Mesendoderm (in vitro differentiated cells): ENCODE data around the gene MIR17HG.
A peak's percentile ranks its signal among the peaks of the same experiment; 100 is the strongest.

ENCODE experiments used
- DNase-seq: peaks from one replicate; pipeline ENCODE4 v3.0.0; 2013
- H2AK5ac ChIP-seq: 2 replicates; pipeline ENCODE4 v1.6.1; 2013; ENCODE audit warnings: low read length, inconsistent platforms
- H2BK120ac ChIP-seq: 2 replicates; pipeline ENCODE4 v1.6.1; 2013; ENCODE audit warnings: low read depth, mild to moderate bottlenecking, low read length, moderate library complexity, mixed read lengths
- H2BK15ac ChIP-seq: replicated peaks from 2 replicates; pipeline ENCODE4 v1.6.1; 2013; ENCODE audit warnings: low read depth, mild to moderate bottlenecking, moderate library complexity
- H2BK5ac ChIP-seq: 2 replicates; pipeline ENCODE4 v1.6.1; 2013; ENCODE audit warnings: low read length, inconsistent platforms
- H3K18ac ChIP-seq: 2 replicates; pipeline ENCODE4 v1.6.1; 2013; ENCODE audit warnings: mild to moderate bottlenecking, low read length, mixed read lengths
- H3K23ac ChIP-seq: one replicate; pipeline ENCODE4 v1.6.1; 2013; ENCODE audit warnings: low read length
- H3K27ac ChIP-seq: 2 replicates; pipeline ENCODE4 v1.5.1; 2013; ENCODE audit warnings: low read depth, mild to moderate bottlenecking, inconsistent platforms, low read length, moderate library complexity
- H3K27me3 ChIP-seq: 2 replicates; pipeline ENCODE4 v1.6.1; 2013; ENCODE audit warnings: low read length, control low read depth, mild to moderate bottlenecking, inconsistent platforms; ENCODE audit not compliant: insufficient read depth, poor library complexity
- H3K36me3 ChIP-seq: 2 replicates; pipeline ENCODE4 v1.6.1; 2013; ENCODE audit warnings: low read length, inconsistent platforms; ENCODE audit not compliant: control insufficient read depth, insufficient read depth
- H3K4ac ChIP-seq: one replicate; pipeline ENCODE4 v1.6.1; 2013; ENCODE audit warnings: low read depth, mild to moderate bottlenecking, low read length, moderate library complexity
- H3K4me1 ChIP-seq: 2 replicates; pipeline ENCODE4 v1.6.1; 2013; ENCODE audit warnings: low read depth, low read length, inconsistent platforms; ENCODE audit not compliant: control insufficient read depth
- H3K4me2 ChIP-seq: 2 replicates; pipeline ENCODE4 v1.6.1; 2013; ENCODE audit warnings: low read length
- H3K4me3 ChIP-seq: 2 replicates; pipeline ENCODE4 v1.5.1; 2013; ENCODE audit warnings: mild to moderate bottlenecking, low read length
- H3K56ac ChIP-seq: one replicate; pipeline ENCODE4 v1.6.1; 2013; ENCODE audit warnings: low read length
- H3K79me1 ChIP-seq: 2 replicates; pipeline ENCODE4 v1.6.1; 2013; ENCODE audit warnings: low read length, inconsistent platforms
- H3K79me2 ChIP-seq: 2 replicates; pipeline ENCODE4 v1.6.1; 2013; ENCODE audit warnings: mild to moderate bottlenecking, low read length; ENCODE audit not compliant: control insufficient read depth, insufficient read depth
- H3K9ac ChIP-seq: 2 replicates; pipeline ENCODE4 v1.6.1; 2013; ENCODE audit warnings: low read length, inconsistent platforms
- H4K5ac ChIP-seq: one replicate; pipeline ENCODE4 v1.6.1; 2013; ENCODE audit warnings: low read length
- H4K8ac ChIP-seq: one replicate; pipeline ENCODE4 v1.6.1; 2013; ENCODE audit warnings: low read depth, mild to moderate bottlenecking, control low read depth, low read length, moderate library complexity
- WGBS: extraction: QIAGEN DNeasy Blood & Tissue Kit; methylation state at CpG from one replicate; pipeline ENCODE4 v1.1.7; 2013; ENCODE audit warnings: low lambda C conversion rate, missing lambda C conversion rate; ENCODE audit not compliant: insufficient coverage; ENCODE audit errors: extremely low coverage; 5-methylcytosine and 5-hydroxymethylcytosine counted together

The MIR17HG gene

DNA sequence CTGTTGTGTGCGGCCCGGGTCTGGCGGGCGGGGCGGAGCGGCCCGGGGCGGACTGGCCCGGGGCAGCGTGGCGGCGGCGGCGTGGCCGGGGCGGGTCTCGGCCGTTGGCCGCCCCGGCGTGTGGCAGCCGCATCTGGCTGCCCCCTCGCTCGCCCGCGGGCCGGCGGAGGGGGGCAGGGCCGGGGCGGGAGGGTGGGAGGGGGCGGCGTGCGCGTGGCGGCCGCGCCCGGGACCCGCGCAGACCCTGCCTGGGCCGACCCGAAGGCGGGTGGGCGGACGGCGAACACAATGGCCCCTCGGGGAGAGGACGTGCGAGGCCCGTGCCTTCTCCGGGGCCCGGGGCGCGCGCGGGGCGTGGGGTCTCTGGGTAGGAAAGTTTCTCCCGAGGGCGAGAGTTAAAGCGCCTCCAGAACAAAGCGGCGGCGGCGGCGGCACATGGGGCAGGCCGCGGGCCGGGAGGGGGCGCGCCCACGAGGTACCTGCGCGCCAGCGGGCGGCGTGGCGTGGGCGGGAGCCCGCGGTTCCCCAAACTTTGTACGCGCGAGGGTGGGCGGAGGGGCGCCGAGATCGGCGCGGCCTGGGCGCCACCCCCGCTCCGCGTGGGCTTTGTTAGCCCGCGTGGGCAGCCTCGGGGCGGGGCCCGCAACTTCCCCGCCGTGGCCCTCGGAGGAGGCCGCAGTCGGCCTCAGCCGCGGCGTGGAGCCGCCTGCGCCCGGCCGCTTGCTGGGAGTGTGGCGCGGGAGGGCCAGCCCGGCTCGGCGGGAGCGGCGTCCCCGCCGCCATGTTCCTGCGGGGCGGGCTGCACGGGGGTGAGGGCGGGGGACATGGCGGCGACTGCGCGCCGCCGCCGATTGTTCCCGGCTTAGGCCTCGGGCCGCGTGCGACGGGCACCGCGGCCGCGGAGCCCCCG, 764 bp downstream of the MIR17HG start:
- no peak for DNase-seq
- no CpG with 5 or more reads among the region's 141 CpGs for WGBS
- peaks cover 37% of the 10 kb centered on the region for H3K79me2 ChIP-seq

DNA sequence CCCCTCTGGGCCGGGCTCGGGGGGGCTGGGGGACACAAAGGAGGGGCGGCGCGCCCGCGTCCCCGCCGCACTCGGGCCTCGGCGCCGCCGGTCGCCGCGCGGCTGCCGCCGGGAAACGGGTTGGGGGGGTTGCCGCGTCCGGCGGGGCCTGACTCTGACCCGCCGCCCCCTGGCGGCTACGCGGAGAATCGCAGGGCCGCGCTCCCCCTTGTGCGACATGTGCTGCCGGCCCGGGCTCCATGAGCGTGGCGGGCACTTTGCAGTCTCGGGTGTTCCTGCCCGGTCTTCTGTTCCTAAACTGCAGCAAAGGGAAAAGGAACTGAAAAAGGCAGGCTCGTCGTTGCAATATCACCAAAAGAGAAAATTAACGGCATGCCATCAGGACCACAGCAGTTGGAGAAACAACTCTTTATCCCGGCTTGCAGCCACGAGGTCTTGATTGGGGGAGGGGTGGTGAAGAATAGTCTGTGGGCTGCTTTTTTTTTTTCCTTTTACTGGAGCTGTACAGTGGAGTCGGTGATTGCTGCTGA, 1.5 kb downstream of the MIR17HG start:
- peaks cover 8% of the 10 kb centered on the region for H3K36me3 ChIP-seq
- no CpG with 5 or more reads among the region's 46 CpGs for WGBS
- H4K8ac ChIP-seq = peak overlapping the region; percentile 98
- no peak overlapping the region for H2BK15ac ChIP-seq
- H3K79me2 ChIP-seq = peaks cover 37% of the 10 kb centered on the region
- H3K79me1 ChIP-seq = peaks cover 7% of the 10 kb centered on the region
- no peaks in the 10 kb centered on the region for H3K27me3 ChIP-seq
- peak overlapping the region; percentile 100 for H3K27ac ChIP-seq
- H3K23ac ChIP-seq = no peak overlapping the region
- H3K4me2 ChIP-seq = no peak overlapping the region
- no peak overlapping the region for H2BK120ac ChIP-seq
- H4K5ac ChIP-seq = no peak overlapping the region
- H3K4me1 ChIP-seq = peaks cover 7% of the 10 kb centered on the region
- H2AK5ac ChIP-seq = peak overlapping the region; percentile 48
- H3K4me3 ChIP-seq = peak overlapping the region; percentile 90
- peak overlapping the region; percentile 100 for H3K18ac ChIP-seq
- peak overlapping the region; percentile 100 for H3K4ac ChIP-seq
- peak; percentile 87 for DNase-seq
- peak overlapping the region; percentile 97 for H3K56ac ChIP-seq
- H3K9ac ChIP-seq = peak overlapping the region; percentile 97
- H2BK5ac ChIP-seq = no peak overlapping the region

More for the DNA sequence above, 764 bp downstream of the MIR17HG start:
- peak overlapping the region; percentile 87 for H3K4me3 ChIP-seq
- H3K9ac ChIP-seq = peak overlapping the region; percentile 97
- no peak overlapping the region for H2BK15ac ChIP-seq
- H4K8ac ChIP-seq = peak overlapping the region; percentile 98
- peak overlapping the region; percentile 100 for H3K18ac ChIP-seq
- peak overlapping the region; percentile 86 for H2BK120ac ChIP-seq
- peak overlapping the region; percentile 73 for H2BK5ac ChIP-seq
- H3K79me1 ChIP-seq = peaks cover 4% of the 10 kb centered on the region
- H3K4ac ChIP-seq = peak overlapping the region; percentile 100
- no peak overlapping the region for H3K4me2 ChIP-seq
- no peaks in the 10 kb centered on the region for H3K27me3 ChIP-seq
- H2AK5ac ChIP-seq = no peak overlapping the region
- no peak overlapping the region for H4K5ac ChIP-seq
- H3K56ac ChIP-seq = peak overlapping the region; percentile 97
- H3K27ac ChIP-seq = peak overlapping the region; percentile 100
- peaks cover 7% of the 10 kb centered on the region for H3K4me1 ChIP-seq
- H3K23ac ChIP-seq = no peak overlapping the region
- peaks cover 8% of the 10 kb centered on the region for H3K36me3 ChIP-seq

DNA sequence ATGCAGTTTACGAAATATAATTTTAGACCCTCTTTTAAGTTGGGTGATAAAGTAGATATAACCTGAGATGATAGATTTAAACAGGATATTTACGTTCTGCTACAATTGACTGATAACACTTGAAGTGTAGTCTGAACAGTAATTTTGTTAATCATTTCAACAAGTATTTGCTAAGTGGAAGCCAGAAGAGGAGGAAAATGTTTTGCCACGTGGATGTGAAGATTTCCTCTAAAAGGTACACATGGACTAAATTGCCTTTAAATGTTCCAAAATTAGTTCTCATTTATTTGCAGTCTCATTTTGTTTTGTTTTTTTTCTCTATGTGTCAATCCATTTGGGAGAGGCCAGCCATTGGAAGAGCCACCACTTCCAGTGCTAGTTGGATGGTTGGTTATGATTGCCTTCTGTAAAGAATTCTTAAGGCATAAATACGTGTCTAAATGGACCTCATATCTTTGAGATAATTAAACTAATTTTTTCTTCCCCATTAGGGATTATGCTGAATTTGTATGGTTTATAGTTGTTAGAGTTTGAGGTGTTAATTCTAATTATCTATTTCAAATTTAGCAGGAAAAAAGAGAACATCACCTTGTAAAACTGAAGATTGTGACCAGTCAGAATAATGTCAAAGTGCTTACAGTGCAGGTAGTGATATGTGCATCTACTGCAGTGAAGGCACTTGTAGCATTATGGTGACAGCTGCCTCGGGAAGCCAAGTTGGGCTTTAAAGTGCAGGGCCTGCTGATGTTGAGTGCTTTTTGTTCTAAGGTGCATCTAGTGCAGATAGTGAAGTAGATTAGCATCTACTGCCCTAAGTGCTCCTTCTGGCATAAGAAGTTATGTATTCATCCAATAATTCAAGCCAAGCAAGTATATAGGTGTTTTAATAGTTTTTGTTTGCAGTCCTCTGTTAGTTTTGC, 2.8 kb downstream of the MIR17HG start:
- Histone ChIP-seq H3K27ac (no peak overlapping the region), H3K27me3 (no peaks in the 10 kb centered on the region), H3K4me2 (peak overlapping the region; percentile 76), H4K5ac (no peak overlapping the region), H2AK5ac (no peak overlapping the region), H3K23ac (no peak overlapping the region), H3K4me1 (peaks cover 7% of the 10 kb centered on the region), H4K8ac (no peak overlapping the region), H3K56ac (peak overlapping the region; percentile 65), H3K4ac (no peak overlapping the region), H2BK120ac (no peak overlapping the region), H3K36me3 (peaks cover 8% of the 10 kb centered on the region), H3K9ac (peak overlapping the region; percentile 76), H3K18ac (no peak overlapping the region), H3K79me2 (peaks cover 37% of the 10 kb centered on the region), H3K79me1 (peaks cover 7% of the 10 kb centered on the region), H3K4me3 (peak overlapping the region; percentile 50), H2BK5ac (no peak overlapping the region), H2BK15ac (no peak overlapping the region)
- no peak for DNase-seq
- WGBS = no CpG with 5 or more reads among the region's 5 CpGs

DNA sequence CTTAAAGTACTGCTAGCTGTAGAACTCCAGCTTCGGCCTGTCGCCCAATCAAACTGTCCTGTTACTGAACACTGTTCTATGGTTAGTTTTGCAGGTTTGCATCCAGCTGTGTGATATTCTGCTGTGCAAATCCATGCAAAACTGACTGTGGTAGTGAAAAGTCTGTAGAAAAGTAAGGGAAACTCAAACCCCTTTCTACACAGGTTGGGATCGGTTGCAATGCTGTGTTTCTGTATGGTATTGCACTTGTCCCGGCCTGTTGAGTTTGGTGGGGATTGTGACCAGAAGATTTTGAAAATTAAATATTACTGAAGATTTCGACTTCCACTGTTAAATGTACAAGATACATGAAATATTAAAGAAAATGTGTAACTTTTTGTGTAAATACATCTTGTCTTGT, 3.6 kb downstream of the MIR17HG start:
- no peak overlapping the region for H4K8ac ChIP-seq
- no peak overlapping the region for H3K18ac ChIP-seq
- H3K4ac ChIP-seq = no peak overlapping the region
- no peak overlapping the region for H4K5ac ChIP-seq
- no peak overlapping the region for H2BK15ac ChIP-seq
- H3K4me1 ChIP-seq = peaks cover 7% of the 10 kb centered on the region
- H2AK5ac ChIP-seq = no peak overlapping the region
- H3K4me2 ChIP-seq = peak overlapping the region; percentile 58
- no peak overlapping the region for H3K4me3 ChIP-seq
- H3K27me3 ChIP-seq = no peaks in the 10 kb centered on the region
- H3K9ac ChIP-seq = peak overlapping the region; percentile 56
- H2BK120ac ChIP-seq = no peak overlapping the region
- no peak overlapping the region for H3K23ac ChIP-seq
- no peak for DNase-seq
- peaks cover 37% of the 10 kb centered on the region for H3K79me2 ChIP-seq
- H3K79me1 ChIP-seq = peaks cover 7% of the 10 kb centered on the region
- peaks cover 8% of the 10 kb centered on the region for H3K36me3 ChIP-seq
- no peak overlapping the region for H2BK5ac ChIP-seq
- no peak overlapping the region for H3K56ac ChIP-seq
- no CpG with 5 or more reads among the region's 5 CpGs for WGBS
- H3K27ac ChIP-seq = no peak overlapping the region

DNA sequence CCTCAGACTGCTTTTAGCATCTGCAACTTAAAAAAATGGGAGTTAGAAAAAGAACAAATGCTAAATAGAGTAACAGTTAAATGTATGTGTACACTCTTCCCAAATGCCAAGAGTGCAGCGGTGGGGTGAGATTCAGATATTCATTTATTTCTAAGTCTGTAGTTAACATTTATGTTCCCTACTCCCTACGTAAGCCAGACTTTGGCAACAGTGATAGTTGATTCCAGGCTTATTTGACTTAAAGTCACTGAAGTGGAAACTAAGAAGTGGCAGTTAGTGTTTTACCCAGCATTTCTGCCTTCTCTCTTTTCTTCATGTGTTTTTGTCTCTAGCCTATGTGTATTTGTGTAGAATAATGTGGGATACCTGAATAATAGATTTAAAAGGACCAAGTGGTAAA, 4.5 kb downstream of the MIR17HG start:
- H3K27ac ChIP-seq = no peak overlapping the region
- H3K27me3 ChIP-seq = no peaks in the 10 kb centered on the region
- H2BK120ac ChIP-seq = no peak overlapping the region
- H3K79me1 ChIP-seq = peaks cover 7% of the 10 kb centered on the region
- H2BK5ac ChIP-seq = no peak overlapping the region
- H3K56ac ChIP-seq = no peak overlapping the region
- no peak overlapping the region for H3K18ac ChIP-seq
- H3K4me1 ChIP-seq = peaks cover 7% of the 10 kb centered on the region
- DNase-seq = no peak
- no peak overlapping the region for H4K8ac ChIP-seq
- no peak overlapping the region for H3K4me3 ChIP-seq
- no peak overlapping the region for H3K23ac ChIP-seq
- H3K79me2 ChIP-seq = peaks cover 37% of the 10 kb centered on the region
- H3K4me2 ChIP-seq = no peak overlapping the region
- peak overlapping the region; percentile 26 for H3K9ac ChIP-seq
- WGBS = no CpG with 5 or more reads among the region's 2 CpGs
- no peak overlapping the region for H2BK15ac ChIP-seq
- H3K4ac ChIP-seq = no peak overlapping the region
- H2AK5ac ChIP-seq = no peak overlapping the region
- peaks cover 12% of the 10 kb centered on the region for H3K36me3 ChIP-seq
- H4K5ac ChIP-seq = no peak overlapping the region
